Measurements from ENCODE around the gene SCARB2.

Gene SCARB2

GRCh38 chr4:76232681-76233080, 19.1 kb upstream of the SCARB2 start:
- TF ChIP-seq CTCF (conservative IDR thresholded peaks at IDR 0.05; ENCODE audit: low read depth, low read length): no peak
- H3K36me3 ChIP-seq (ENCODE audit: insufficient read depth): no peaks in the 10 kb centered on the region
- H3K4me1 ChIP-seq (ENCODE audit: low read depth, poor library complexity, severe bottlenecking): peaks cover 70% of the 10 kb centered on the region
- H4K20me1 ChIP-seq (ENCODE audit: insufficient read depth): no peaks in the 10 kb centered on the region
- H3K27me3 ChIP-seq (ENCODE audit: insufficient read depth, low read depth): no peaks in the 10 kb centered on the region
- H3K9ac ChIP-seq: peak overlapping the region; percentile 47; the same call in 1 of the 2 replicates
- peak overlapping the region; percentile 84 for H3K27ac ChIP-seq
- peak overlapping the region; percentile 64; the same call in 1 of the 2 replicates for H2AFZ ChIP-seq (ENCODE audit: low read depth)
- H3K4me2 ChIP-seq: peak overlapping the region; percentile 99
- no peaks in the 10 kb centered on the region for H3K79me2 ChIP-seq (ENCODE audit: insufficient read depth, low read depth)
- no peak overlapping the region for H3K4me3 ChIP-seq (IDR thresholded peaks at IDR 0.05; ENCODE audit: insufficient read depth, low read depth, low read length)

GRCh38 chr4:76226418-76226817, 12.8 kb upstream of the SCARB2 start:
- Histone ChIP-seq H3K9ac (no peak overlapping the region), H3K4me3 (IDR thresholded peaks at IDR 0.05; ENCODE audit: insufficient read depth, low read depth, low read length) (no peak overlapping the region), H3K4me1 (ENCODE audit: low read depth, poor library complexity, severe bottlenecking) (peaks cover 27% of the 10 kb centered on the region), H3K27ac (no peak overlapping the region), H4K20me1 (ENCODE audit: insufficient read depth) (no peaks in the 10 kb centered on the region), H3K79me2 (ENCODE audit: insufficient read depth, low read depth) (no peaks in the 10 kb centered on the region), H3K36me3 (ENCODE audit: insufficient read depth) (no peaks in the 10 kb centered on the region), H2AFZ (ENCODE audit: low read depth) (no peak overlapping the region), H3K4me2 (no peak overlapping the region), H3K27me3 (ENCODE audit: insufficient read depth, low read depth) (no peaks in the 10 kb centered on the region)
- TF ChIP-seq CTCF (conservative IDR thresholded peaks at IDR 0.05; ENCODE audit: low read depth, low read length): no peak

GRCh38 chr4:76224171-76224570, 10.5 kb upstream of the SCARB2 start:
- Histone ChIP-seq H3K27me3 (ENCODE audit: insufficient read depth, low read depth) (no peaks in the 10 kb centered on the region), H3K36me3 (ENCODE audit: insufficient read depth) (no peaks in the 10 kb centered on the region), H4K20me1 (ENCODE audit: insufficient read depth) (no peaks in the 10 kb centered on the region), H2AFZ (ENCODE audit: low read depth) (no peak overlapping the region), H3K9ac (no peak overlapping the region), H3K79me2 (ENCODE audit: insufficient read depth, low read depth) (no peaks in the 10 kb centered on the region), H3K4me3 (IDR thresholded peaks at IDR 0.05; ENCODE audit: insufficient read depth, low read depth, low read length) (no peak overlapping the region), H3K4me1 (ENCODE audit: low read depth, poor library complexity, severe bottlenecking) (peaks cover 18% of the 10 kb centered on the region), H3K27ac (no peak overlapping the region), H3K4me2 (no peak overlapping the region)
- no peak for TF ChIP-seq CTCF (conservative IDR thresholded peaks at IDR 0.05; ENCODE audit: low read depth, low read length)

GRCh38 chr4:76219299-76220055, 5.9 kb upstream of the SCARB2 start:
- no peaks in the 10 kb centered on the region for H3K36me3 ChIP-seq (ENCODE audit: insufficient read depth)
- no peaks in the 10 kb centered on the region for H3K27me3 ChIP-seq (ENCODE audit: insufficient read depth, low read depth)
- H3K4me1 ChIP-seq (ENCODE audit: low read depth, poor library complexity, severe bottlenecking): peaks cover 59% of the 10 kb centered on the region
- H3K9ac ChIP-seq: no peak overlapping the region
- H2AFZ ChIP-seq (ENCODE audit: low read depth): no peak overlapping the region
- H3K27ac ChIP-seq: no peak overlapping the region
- no peak overlapping the region for H3K4me3 ChIP-seq (IDR thresholded peaks at IDR 0.05; ENCODE audit: insufficient read depth, low read depth, low read length)
- H4K20me1 ChIP-seq (ENCODE audit: insufficient read depth): no peaks in the 10 kb centered on the region
- H3K4me2 ChIP-seq: peak overlapping the region; percentile 7; the same call in 1 of the 2 replicates
- TF ChIP-seq CTCF (conservative IDR thresholded peaks at IDR 0.05; ENCODE audit: low read depth, low read length): no peak
- H3K79me2 ChIP-seq (ENCODE audit: insufficient read depth, low read depth): peaks cover 2% of the 10 kb centered on the region; the same call in 1 of the 2 replicates

Data from KMS-11 (cell line).